SK-N-SH (cell line): ENCODE measurements around the gene INF2.

Experiments used
- POLR2AphosphoS5 ChIP-seq: IDR thresholded peaks from 2 replicates; pipeline ENCODE4 v1.6.1; 2012; ENCODE audit warnings: low read depth, low read length
- SIN3A ChIP-seq: IDR thresholded peaks from 2 replicates; pipeline ENCODE4 v1.6.1; 2012; ENCODE audit warnings: low read depth, mild to moderate bottlenecking, low read length, moderate library complexity, borderline replicate concordance
- TCF12 ChIP-seq: IDR thresholded peaks from 2 replicates; pipeline ENCODE4 v1.4.0; 2012

DNA sequence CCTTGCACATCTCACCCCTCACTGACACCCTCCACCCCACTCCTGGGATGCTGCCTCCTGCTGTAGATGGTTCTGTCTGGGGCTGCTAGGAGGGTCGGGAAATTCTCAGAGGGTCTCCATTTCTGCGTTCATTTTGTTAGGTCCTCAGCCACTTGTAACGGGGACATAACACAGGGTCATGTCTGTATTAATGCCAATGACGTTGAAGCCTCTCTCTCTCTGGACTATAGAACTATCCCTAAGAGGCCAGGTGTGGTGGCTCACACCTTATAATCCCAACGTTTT is 78.2 kb downstream of the INF2 start:
- TF ChIP-seq SIN3A: no peak
- TF ChIP-seq TCF12: no peak
- no peak for TF ChIP-seq POLR2AphosphoS5
